Prostate gland (tissue), 2 donors: ENCODE measurements around the gene HIBADH.

Experiments used
- CTCF ChIP-seq, 4 experiments: fragments of 200-600 bp in 2 of 4; fragments of 450-650 bp in 2 of 4; sonication (generic) in 2 of 4; IDR thresholded peaks; 1 replicate in 3 of 4; 2 replicates in 1 of 4; pipeline ENCODE4 v1.5.1; 2016 to 2019; ENCODE audit warnings: antibody characterized with exemption in 4 of 4, mild to moderate bottlenecking in 2 of 4, moderate library complexity in 2 of 4
- POLR2A ChIP-seq: fragments of 450-650 bp; IDR thresholded peaks from one replicate; pipeline ENCODE4 v1.6.1; 2016; ENCODE audit warnings: antibody characterized with exemption, mild to moderate bottlenecking

- TF ChIP-seq CTCF (IDR thresholded peaks at IDR 0.05) (no peak), POLR2A (no peak)
Observed at GRCh38 chr7:27656724-27657123, 6.0 kb downstream of the HIBADH start.
